H1 (cell line): Measurements from ENCODE around the gene LEKR1. TPM values are rescaled to one million over a fixed set of nuclear protein-coding genes. Genes with fewer than 3 reads are reported as not detected.

ENCODE experiments used
- CTCF ChIA-PET: fragments of 300-600 bp; sonication (Branson Sonifier 250); formaldehyde crosslinking; loops from one replicate; lab custom pipeline; 2021; ENCODE audit not compliant: partially characterized antibody; lab: Charles Lee
- POLR2A ChIA-PET: fragments of 300-600 bp; sonication (Branson Sonifier 250); formaldehyde crosslinking; loops from one replicate; lab custom pipeline; 2021; ENCODE audit warnings: inconsistent platforms; ENCODE audit not compliant: partially characterized antibody; lab: Charles Lee
- DNase-seq, 2 experiments: peaks; one replicate each; pipeline versions ENCODE4 v3.0.0 to v3.0.0-alpha.2; 2010 to 2022; ENCODE audit warnings: low spot score in 2 of 2, low read depth in 1 of 2, mixed read lengths in 1 of 2
- FAIRE-seq: peaks from 2 replicates; lab custom pipeline; 2011; peaks lifted over from hg19 to GRCh38; lab: Jason Lieb, UNC
- H2AFZ ChIP-seq: 2 replicates; pipeline ENCODE4 v1.8.1; 2012; ENCODE audit warnings: low read length, inconsistent platforms
- H2AK5ac ChIP-seq: 2 replicates; pipeline ENCODE4 v1.6.1; 2013; ENCODE audit warnings: low read depth, low read length
- H2BK120ac ChIP-seq: replicated peaks from 2 replicates; pipeline ENCODE3; 2013; ENCODE audit warnings: low read depth, low read length, inconsistent platforms
- H2BK12ac ChIP-seq: 2 replicates; pipeline ENCODE4 v1.6.1; 2013; ENCODE audit warnings: low read depth, low read length
- H2BK15ac ChIP-seq: 2 replicates; pipeline ENCODE4 v1.6.1; 2013; ENCODE audit warnings: low read length
- H2BK20ac ChIP-seq: 2 replicates; pipeline ENCODE4 v1.6.1; 2013; ENCODE audit warnings: low read length
- H2BK5ac ChIP-seq: 2 replicates; pipeline ENCODE4 v1.6.1; 2013; ENCODE audit warnings: low read depth, low read length
- H3K14ac ChIP-seq: 2 replicates; pipeline ENCODE4 v1.6.1; 2013; ENCODE audit warnings: inconsistent platforms; ENCODE audit not compliant: insufficient read length
- H3K18ac ChIP-seq: 2 replicates; pipeline ENCODE4 v1.6.1; 2013; ENCODE audit warnings: low read length; ENCODE audit errors: extremely low read depth
- H3K23ac ChIP-seq: 2 replicates; pipeline ENCODE4 v1.6.1; 2013; ENCODE audit warnings: inconsistent platforms; ENCODE audit not compliant: insufficient read length
- H3K23me2 ChIP-seq: 2 replicates; pipeline ENCODE4 v1.6.1; 2013; ENCODE audit warnings: low read depth, low read length
- H3K27ac ChIP-seq: 2 replicates; pipeline ENCODE4 v1.6.1; 2011; ENCODE audit warnings: low read depth, low read length, inconsistent platforms
- H3K27me3 ChIP-seq, 4 experiments: replicated peaks in 1 of 4; 1 replicate in 1 of 4; 2 replicates in 3 of 4; pipeline versions ENCODE4 v1.6.1 to v1.8.1; 2011 to 2013; ENCODE audit warnings: low read length in 3 of 4, mild to moderate bottlenecking in 3 of 4, inconsistent platforms in 2 of 4, mixed read lengths in 2 of 4, moderate library complexity in 1 of 4; ENCODE audit not compliant: control insufficient read depth in 3 of 4, insufficient read depth in 3 of 4; ENCODE audit errors: extremely low read depth in 1 of 4
- H3K36me3 ChIP-seq, 4 experiments: 2 replicates each; pipeline versions ENCODE4 v1.6.1 to v1.8.1; 2011 to 2013; ENCODE audit warnings: mild to moderate bottlenecking in 4 of 4, low read length in 3 of 4, moderate library complexity in 2 of 4, control low read depth in 1 of 4, inconsistent platforms in 1 of 4; ENCODE audit not compliant: insufficient read depth in 4 of 4, control insufficient read depth in 2 of 4
- H3K4ac ChIP-seq: replicated peaks from 2 replicates; pipeline ENCODE3; 2013; ENCODE audit warnings: low read length, low read depth, mixed read lengths, inconsistent platforms; ENCODE audit not compliant: insufficient read length
- H3K4me1 ChIP-seq, 4 experiments: replicated peaks in 1 of 4; 1 replicate in 1 of 4; 2 replicates in 3 of 4; pipeline versions ENCODE4 v1.6.1 to v1.8.1; 2011 to 2013; ENCODE audit warnings: low read length in 3 of 4, inconsistent platforms in 2 of 4, mixed read lengths in 1 of 4; ENCODE audit not compliant: insufficient read depth in 4 of 4, control insufficient read depth in 3 of 4
- H3K4me2 ChIP-seq, 2 experiments: 2 replicates each; pipeline versions ENCODE4 v1.6.1 to v1.8.1; 2011 to 2013; ENCODE audit warnings: low read depth in 2 of 2, low read length in 2 of 2, control low read depth in 1 of 2, inconsistent platforms in 1 of 2, mild to moderate bottlenecking in 1 of 2; ENCODE audit not compliant: insufficient read depth in 1 of 2
- H3K4me3 ChIP-seq, 4 experiments: fragments of 200-600, 300-600 bp in 1 of 4; sonication (generic), shearing (Covaris generic), sonication (Bioruptor Twin) in 1 of 4; 2 replicates each; pipeline versions ENCODE4 v1.5.1 to v1.8.1; 2011 to 2016; ENCODE audit warnings: low read length in 4 of 4, low read depth in 3 of 4, control low read depth in 2 of 4, inconsistent platforms in 2 of 4, mild to moderate bottlenecking in 2 of 4, mixed read lengths in 1 of 4, moderate library complexity in 1 of 4; ENCODE audit not compliant: insufficient read depth in 2 of 4; ENCODE audit errors: extremely low read depth in 1 of 4
- H3K56ac ChIP-seq: replicated peaks from 2 replicates; pipeline ENCODE3; 2013; ENCODE audit warnings: low read depth, mild to moderate bottlenecking, mixed read lengths, low read length, inconsistent platforms; ENCODE audit not compliant: insufficient read length
- H3K79me1 ChIP-seq: 2 replicates; pipeline ENCODE4 v1.6.1; 2013; ENCODE audit warnings: low read depth, low read length, control low read depth
- H3K79me2 ChIP-seq, 2 experiments: 2 replicates each; pipeline versions ENCODE4 v1.6.1 to v1.8.1; 2012 to 2013; ENCODE audit warnings: low read length in 2 of 2, mild to moderate bottlenecking in 2 of 2, inconsistent platforms in 1 of 2; ENCODE audit not compliant: insufficient read depth in 2 of 2, control insufficient read depth in 1 of 2
- H3K9ac ChIP-seq, 4 experiments: replicated peaks in 1 of 4; 1 replicate in 1 of 4; 2 replicates in 3 of 4; pipeline versions ENCODE4 v1.6.1 to v1.8.1; 2011 to 2013; ENCODE audit warnings: low read depth in 3 of 4, low read length in 3 of 4, control low read depth in 2 of 4, mild to moderate bottlenecking in 2 of 4, moderate library complexity in 2 of 4, inconsistent platforms in 1 of 4; ENCODE audit errors: extremely low read depth in 1 of 4
- H3K9me3 ChIP-seq, 2 experiments: 2 replicates each; pipeline versions ENCODE4 v1.6.1 to v1.8.1; 2012 to 2013; ENCODE audit warnings: mild to moderate bottlenecking in 2 of 2, moderate library complexity in 2 of 2, control low read depth in 1 of 2, inconsistent platforms in 1 of 2, low read depth in 1 of 2, low read length in 1 of 2, mixed read lengths in 1 of 2; ENCODE audit not compliant: insufficient read depth in 2 of 2
- H4K20me1 ChIP-seq, 2 experiments: replicated peaks in 1 of 2; 2 replicates each; pipeline versions ENCODE3 to v1.8.1; 2011 to 2013; ENCODE audit warnings: inconsistent platforms in 2 of 2, low read length in 2 of 2, mild to moderate bottlenecking in 1 of 2; ENCODE audit not compliant: insufficient read depth in 2 of 2, control insufficient read depth in 1 of 2
- H4K5ac ChIP-seq: 2 replicates; pipeline ENCODE4 v1.6.1; 2013; ENCODE audit warnings: low read length, low read depth, mixed read lengths, inconsistent platforms; ENCODE audit not compliant: insufficient read length
- H4K8ac ChIP-seq: 2 replicates; pipeline ENCODE4 v1.8.0; 2013; ENCODE audit warnings: mild to moderate bottlenecking, moderate library complexity, low read length, inconsistent platforms; ENCODE audit not compliant: insufficient read depth; ENCODE audit errors: extremely low read depth
- H4K91ac ChIP-seq: replicated peaks from 2 replicates; pipeline ENCODE3; 2013; ENCODE audit warnings: low read length, mixed read lengths, inconsistent platforms; ENCODE audit not compliant: insufficient read length
- BRCA1 ChIP-seq: IDR thresholded peaks from 2 replicates; pipeline ENCODE4 v1.6.1; 2012; ENCODE audit warnings: low read depth, low read length, improper control_type of control experiment
- WGBS, 2 experiments: shearing (Covaris generic) in 1 of 2; methylation state at CpG; one replicate each; pipeline versions ENCODE4 v1.1.6 to v1.1.7; 2013 to 2015; ENCODE audit warnings: low lambda C conversion rate in 2 of 2, mixed read lengths in 2 of 2, inconsistent platforms in 1 of 2, low coverage in 1 of 2, missing lambda C conversion rate in 1 of 2; ENCODE audit not compliant: insufficient replicate concordance in 2 of 2, insufficient coverage in 1 of 2, insufficient read length in 1 of 2; ENCODE audit errors: extremely low coverage in 1 of 2, missing lambda C conversion rate in 1 of 2; 5-methylcytosine and 5-hydroxymethylcytosine counted together
- polyA plus RNA-seq, 7 experiments: library from polyadenylated mRNA; depleted of rRNA in 3 of 7; stranded (reverse) in 5 of 7; unstranded in 2 of 7; fragments of >200 nt in 5 of 7; fragments of 200-250 nt in 2 of 7; gene quantifications; 1 replicate in 5 of 7; 2 replicates in 1 of 7; 4 replicates in 1 of 7; pipeline versions ENCODE4 v1.2.1 to v1.2.3, GENCODE V29; 2011 to 2013; ENCODE audit warnings: missing spikeins in 2 of 7, mixed read lengths in 2 of 7
- total RNA-seq: library from RNA; stranded (reverse); fragmentation: NEBNext Ultra II Directional; extraction: Animal tissue kit (Norgen Biotek cat#: 25700); gene quantifications from 2 replicates; pipeline ENCODE4 v1.2.1, GENCODE V29; 2021

LEKR1 gene
- total and polyA plus RNA-seq, 2 of the 8 experiments (the other 6 are each of a cell fraction or from before 2014, with no cell fraction given) = 0.08 TPM; not detected in 1

GRCh38 chr3:156952011-156952410 is 125.9 kb downstream of the LEKR1 start:
- POLR2A ChIA-PET = no interaction called here
- TF ChIP-seq BRCA1 = no peak
- no peak for FAIRE-seq

More at GRCh38 chr3:156952011-156952410, 125.9 kb downstream of the LEKR1 start:
- Histone ChIP-seq H4K5ac (no peak overlapping the region), H3K9ac (no peak overlapping the region), H3K79me1 (no peaks in the 10 kb centered on the region), H3K4me3 (no peak overlapping the region), H3K4me2 (no peak overlapping the region), H4K8ac (no peak overlapping the region), H2AK5ac (no peak overlapping the region), H2BK20ac (no peak overlapping the region), H4K91ac (no peak overlapping the region), H3K79me2 (no peaks in the 10 kb centered on the region), H4K20me1 (no peaks in the 10 kb centered on the region), H3K23ac (no peak overlapping the region), H2BK5ac (no peak overlapping the region), H2BK12ac (no peak overlapping the region), H3K4ac (no peak overlapping the region), H2AFZ (no peak overlapping the region), H3K9me3 (no peaks in the 10 kb centered on the region), H2BK120ac (no peak overlapping the region), H3K14ac (no peak overlapping the region), H2BK15ac (no peak overlapping the region), H3K4me1 (no peaks in the 10 kb centered on the region), H3K36me3 (no peaks in the 10 kb centered on the region), H3K27ac (no peak overlapping the region), H3K23me2 (no peaks in the 10 kb centered on the region), H3K27me3 (no peaks in the 10 kb centered on the region), H3K56ac (no peak overlapping the region), H3K18ac (no peak overlapping the region)
- CTCF ChIA-PET = interaction anchor here (1.1 to 1.6 kb wide), 2 partner anchors 12 to 185 kb away, joined by 3 read pairs; no protein-coding TSS in a partner anchor
- DNase-seq = no peak
- 94% methylated on average over 2 of the region's 2 CpGs; no CpG with 5 or more reads in 1 of the 2 experiments for WGBS, 2 experiments
